ENCODE measurements around the gene XK.

GRCh38 chrX:37714479-37714878, 28.9 kb downstream of the XK start:
- no peak for TF ChIP-seq CTCF (conservative IDR thresholded peaks at IDR 0.05; ENCODE audit: low read depth, low read length)
- TF ChIP-seq RCOR1 (IDR thresholded peaks at IDR 0.05; ENCODE audit: insufficient replicate concordance, low read length), result no peak
- TF ChIP-seq MXI1 (IDR thresholded peaks at IDR 0.05; ENCODE audit: borderline replicate concordance, low read depth, low read length), result no peak
